ENCODE results near the gene SH3BGRL.

SH3BGRL gene

GRCh38 chrX:81231476-81231875, 29.6 kb downstream of the SH3BGRL start:
- Histone ChIP-seq H4K20me1 (ENCODE audit: insufficient read depth, low read length) (no peaks in the 10 kb centered on the region), H3K27me3 (replicated peaks; ENCODE audit: insufficient read depth, low read length) (no peaks in the 10 kb centered on the region), H3K27ac (ENCODE audit: low read length) (no peak overlapping the region), H3K4me1 (ENCODE audit: low read length) (no peaks in the 10 kb centered on the region), H3K4me2 (ENCODE audit: low read depth, low read length) (no peak overlapping the region), H3K9me2 (replicated peaks; ENCODE audit: insufficient read depth, low read length) (no peaks in the 10 kb centered on the region), H3K9me3 (replicated peaks; ENCODE audit: insufficient read depth, low read length) (no peaks in the 10 kb centered on the region), H3F3A (ENCODE audit: insufficient read depth, low read length) (no peaks in the 10 kb centered on the region), H3K79me2 (ENCODE audit: low read length) (no peaks in the 10 kb centered on the region), H3K4me3 (ENCODE audit: low read length) (no peak overlapping the region), H3K36me3 (replicated peaks; ENCODE audit: insufficient read depth, low read length) (no peaks in the 10 kb centered on the region), H3K9ac (ENCODE audit: low read length) (no peak overlapping the region), H2AFZ (ENCODE audit: low read length) (no peak overlapping the region)
- no peak for DNase-seq
- TF ChIP-seq EZH2 (optimal IDR thresholded peaks at IDR 0.05; ENCODE audit: low read depth, low read length) (no peak), CTCF (IDR thresholded peaks at IDR 0.05; ENCODE audit: low read length) (no peak), EZH2phosphoT487 (IDR thresholded peaks at IDR 0.05; ENCODE audit: low read length) (no peak)

- Histone ChIP-seq H3K27me3 (replicated peaks; ENCODE audit: insufficient read depth, low read length) (no peaks in the 10 kb centered on the region), H3K4me2 (ENCODE audit: low read depth, low read length) (no peak overlapping the region), H3K9me2 (replicated peaks; ENCODE audit: insufficient read depth, low read length) (no peaks in the 10 kb centered on the region), H3K4me1 (ENCODE audit: low read length) (no peaks in the 10 kb centered on the region), H4K20me1 (ENCODE audit: insufficient read depth, low read length) (no peaks in the 10 kb centered on the region), H3K79me2 (ENCODE audit: low read length) (no peaks in the 10 kb centered on the region), H3K9me3 (replicated peaks; ENCODE audit: insufficient read depth, low read length) (no peaks in the 10 kb centered on the region), H3K36me3 (replicated peaks; ENCODE audit: insufficient read depth, low read length) (no peaks in the 10 kb centered on the region), H2AFZ (ENCODE audit: low read length) (no peak overlapping the region), H3K27ac (ENCODE audit: low read length) (no peak overlapping the region), H3F3A (ENCODE audit: insufficient read depth, low read length) (no peaks in the 10 kb centered on the region), H3K9ac (ENCODE audit: low read length) (no peak overlapping the region), H3K4me3 (ENCODE audit: low read length) (no peak overlapping the region)
- DNase-seq: no peak
- TF ChIP-seq EZH2phosphoT487 (IDR thresholded peaks at IDR 0.05; ENCODE audit: low read length) (no peak), CTCF (IDR thresholded peaks at IDR 0.05; ENCODE audit: low read length) (no peak), EZH2 (optimal IDR thresholded peaks at IDR 0.05; ENCODE audit: low read depth, low read length) (no peak)
Observed at GRCh38 chrX:81232218-81232617, 30.3 kb downstream of the SH3BGRL start.

GRCh38 chrX:81237516-81237915, 35.6 kb downstream of the SH3BGRL start:
- Histone ChIP-seq H3K27me3 (replicated peaks; ENCODE audit: insufficient read depth, low read length) (no peaks in the 10 kb centered on the region), H2AFZ (ENCODE audit: low read length) (no peak overlapping the region), H3K9ac (ENCODE audit: low read length) (no peak overlapping the region), H3K9me3 (replicated peaks; ENCODE audit: insufficient read depth, low read length) (no peaks in the 10 kb centered on the region), H3K36me3 (replicated peaks; ENCODE audit: insufficient read depth, low read length) (no peaks in the 10 kb centered on the region), H3K4me1 (ENCODE audit: low read length) (no peaks in the 10 kb centered on the region), H3K9me2 (replicated peaks; ENCODE audit: insufficient read depth, low read length) (no peaks in the 10 kb centered on the region), H3F3A (ENCODE audit: insufficient read depth, low read length) (no peaks in the 10 kb centered on the region), H3K4me3 (ENCODE audit: low read length) (no peak overlapping the region), H3K4me2 (ENCODE audit: low read depth, low read length) (no peak overlapping the region), H3K27ac (ENCODE audit: low read length) (no peak overlapping the region), H3K79me2 (ENCODE audit: low read length) (no peaks in the 10 kb centered on the region), H4K20me1 (ENCODE audit: insufficient read depth, low read length) (no peaks in the 10 kb centered on the region)
- no peak for DNase-seq
- TF ChIP-seq CTCF (IDR thresholded peaks at IDR 0.05; ENCODE audit: low read length): no peak
- no peak for TF ChIP-seq EZH2phosphoT487 (IDR thresholded peaks at IDR 0.05; ENCODE audit: low read length)
- no peak for TF ChIP-seq EZH2 (optimal IDR thresholded peaks at IDR 0.05; ENCODE audit: low read depth, low read length)
